ENCODE measurements around the gene CAMK2A.

- TF ChIP-seq, protein P1, sequence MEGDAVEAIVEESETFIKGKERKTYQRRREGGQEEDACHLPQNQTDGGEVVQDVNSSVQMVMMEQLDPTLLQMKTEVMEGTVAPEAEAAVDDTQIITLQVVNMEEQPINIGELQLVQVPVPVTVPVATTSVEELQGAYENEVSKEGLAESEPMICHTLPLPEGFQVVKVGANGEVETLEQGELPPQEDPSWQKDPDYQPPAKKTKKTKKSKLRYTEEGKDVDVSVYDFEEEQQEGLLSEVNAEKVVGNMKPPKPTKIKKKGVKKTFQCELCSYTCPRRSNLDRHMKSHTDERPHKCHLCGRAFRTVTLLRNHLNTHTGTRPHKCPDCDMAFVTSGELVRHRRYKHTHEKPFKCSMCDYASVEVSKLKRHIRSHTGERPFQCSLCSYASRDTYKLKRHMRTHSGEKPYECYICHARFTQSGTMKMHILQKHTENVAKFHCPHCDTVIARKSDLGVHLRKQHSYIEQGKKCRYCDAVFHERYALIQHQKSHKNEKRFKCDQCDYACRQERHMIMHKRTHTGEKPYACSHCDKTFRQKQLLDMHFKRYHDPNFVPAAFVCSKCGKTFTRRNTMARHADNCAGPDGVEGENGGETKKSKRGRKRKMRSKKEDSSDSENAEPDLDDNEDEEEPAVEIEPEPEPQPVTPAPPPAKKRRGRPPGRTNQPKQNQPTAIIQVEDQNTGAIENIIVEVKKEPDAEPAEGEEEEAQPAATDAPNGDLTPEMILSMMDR (IDR thresholded peaks at IDR 0.05; ENCODE audit: extremely low read depth in 1 of 2, insufficient read depth in 1 of 2, low read depth in 1 of 2, low read length in 2 of 2): no peak
- TF ChIP-seq EZH2 (IDR thresholded peaks at IDR 0.05; ENCODE audit: borderline replicate concordance, low read depth, low read length, severe bottlenecking) (no peak), POLR2A (IDR thresholded peaks at IDR 0.05; ENCODE audit: low read depth, low read length) (no peak), POLR2AphosphoS5 (IDR thresholded peaks at IDR 0.05; ENCODE audit: insufficient read depth, low read depth, low read length) (no peak), FOS (IDR thresholded peaks at IDR 0.05; ENCODE audit: borderline replicate concordance, insufficient read depth, low read length) (no peak), JUN (IDR thresholded peaks at IDR 0.05; ENCODE audit: borderline replicate concordance, insufficient read depth, insufficient read length, low read depth) (no peak), GATA2 (IDR thresholded peaks at IDR 0.05; ENCODE audit: insufficient read depth, insufficient read length, low read depth, low read length) (no peak)
Measured at GRCh38 chr5:150181027-150181426, 108.5 kb downstream of the CAMK2A start.

All from endothelial cell of umbilical vein (primary cell).